ENCODE data around the gene THOC2.
"Not testable (repeated sequence)": the region's sequence is repeated elsewhere in the genome, so short reads cannot be mapped to it uniquely, and the experiment has no call there.

The THOC2 gene

DNA sequence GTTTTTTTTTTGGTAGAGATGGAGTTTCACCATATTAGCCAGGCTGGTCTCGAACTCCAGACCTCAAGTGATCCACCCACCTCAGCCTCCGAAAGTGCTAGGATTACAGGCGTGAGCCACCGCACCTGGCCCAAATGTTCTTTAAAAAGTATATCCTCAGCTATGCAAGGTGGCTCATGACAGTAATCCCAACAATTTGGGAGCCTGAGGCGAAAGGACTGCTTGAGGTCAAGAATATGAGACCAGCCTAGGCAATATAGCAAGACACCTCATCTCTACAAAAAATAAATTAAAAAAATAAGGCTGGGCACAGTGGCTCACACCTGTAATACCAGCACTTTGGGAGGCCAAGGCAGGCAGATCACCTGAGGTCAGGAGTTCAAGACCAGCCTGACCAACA, 21.7 kb downstream of the THOC2 start:
- H3K36me3 ChIP-seq (ENCODE audit: control insufficient read depth in 2 of 2, insufficient read depth in 1 of 2, low read length in 2 of 2): peaks cover 3 to 13% of the 10 kb centered on the region in 2 experiments; a peak in 2 of 3 replicates
- not testable (repeated sequence) for H3K9me3 ChIP-seq (ENCODE audit: control insufficient read depth, insufficient read depth, low read depth, low read length); H3K4me1 ChIP-seq (ENCODE audit: control insufficient read depth, insufficient read depth, low read length); H3K4me3 ChIP-seq (ENCODE audit: low read depth, low read length); H3K27ac ChIP-seq (ENCODE audit: extremely low read depth, low read depth, low read length)
- ChIA-PET POLR2A (interaction anchor here (0.6 kb wide), 1 partner anchor 361 kb away, joined by 3 read pairs; no protein-coding TSS in a partner anchor), CTCF (interaction anchor here (0.6 to 0.7 kb wide), 2 partner anchors 60 to 206 kb away, joined by 3 to 4 read pairs; no protein-coding TSS in a partner anchor)

GRCh38 chrX:123704781-123705180, 28.1 kb downstream of the THOC2 start:
- ChIA-PET CTCF (interaction anchor here (0.7 kb wide), 1 partner anchor 1102 kb away, joined by 3 read pairs; no protein-coding TSS in a partner anchor), POLR2A (no interaction called here)
- Histone ChIP-seq H3K4me3 (ENCODE audit: low read depth, low read length) (no peak overlapping the region), H3K36me3 (ENCODE audit: control insufficient read depth in 2 of 2, insufficient read depth in 1 of 2, low read length in 2 of 2) (peaks cover 0 to 19% of the 10 kb centered on the region in 2 experiments; a peak in 1 of 3 replicates), H3K4me1 (ENCODE audit: control insufficient read depth, insufficient read depth, low read length) (no peaks in the 10 kb centered on the region), H3K27ac (ENCODE audit: extremely low read depth, low read depth, low read length) (no peak overlapping the region), H3K9me3 (ENCODE audit: control insufficient read depth, insufficient read depth, low read depth, low read length) (no peaks in the 10 kb centered on the region)
- TF ChIP-seq SCRT1 (tag by site-specific recombination; IDR thresholded peaks at IDR 0.05; ENCODE audit: borderline replicate concordance) (no peak), ZNF324 (tag by site-specific recombination; IDR thresholded peaks at IDR 0.05) (no peak), ZNF555 (tag by site-specific recombination; conservative IDR thresholded peaks at IDR 0.05) (no peak), ZNF621 (tag by site-specific recombination; IDR thresholded peaks at IDR 0.05) (no peak), ZNF248 (tag by site-specific recombination; IDR thresholded peaks at IDR 0.05) (no peak), ZNF366 (tag by site-specific recombination; conservative IDR thresholded peaks at IDR 0.05) (no peak), ZNF341 (tag by site-specific recombination; IDR thresholded peaks at IDR 0.05; ENCODE audit: low read depth) (no peak), KLF9 (tag by site-specific recombination; IDR thresholded peaks at IDR 0.05; ENCODE audit: low read depth) (no peak), IKZF3 (tag by site-specific recombination; IDR thresholded peaks at IDR 0.05) (no peak), ZNF19 (tag by site-specific recombination; IDR thresholded peaks at IDR 0.05; ENCODE audit: low read depth) (no peak), ZNF785 (tag by site-specific recombination; IDR thresholded peaks at IDR 0.05) (no peak), GFI1B (tag by site-specific recombination; IDR thresholded peaks at IDR 0.05) (no peak), ZFHX2 (tag by site-specific recombination; conservative IDR thresholded peaks at IDR 0.05) (no peak), FEZF1 (tag by site-specific recombination; IDR thresholded peaks at IDR 0.05) (no peak), TCF7L2 (IDR thresholded peaks at IDR 0.05; ENCODE audit: borderline replicate concordance, low read depth, low read length) (no peak)
- TF ChIP-seq, protein P1, sequence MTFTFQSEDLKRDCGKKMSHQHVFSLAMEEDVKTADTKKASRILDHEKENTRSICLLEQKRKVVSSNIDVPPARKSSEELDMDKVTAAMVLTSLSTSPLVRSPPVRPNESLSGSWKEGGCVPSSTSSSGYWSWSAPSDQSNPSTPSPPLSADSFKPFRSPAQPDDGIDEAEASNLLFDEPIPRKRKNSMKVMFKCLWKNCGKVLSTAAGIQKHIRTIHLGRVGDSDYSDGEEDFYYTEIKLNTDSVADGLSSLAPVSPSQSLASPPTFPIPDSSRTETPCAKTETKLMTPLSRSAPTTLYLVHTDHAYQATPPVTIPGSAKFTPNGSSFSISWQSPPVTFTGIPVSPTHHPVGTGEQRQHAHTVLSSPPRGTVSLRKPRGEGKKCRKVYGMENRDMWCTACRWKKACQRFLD (tag by site-specific recombination; IDR thresholded peaks at IDR 0.05): no peak
- TF ChIP-seq, protein P2, sequence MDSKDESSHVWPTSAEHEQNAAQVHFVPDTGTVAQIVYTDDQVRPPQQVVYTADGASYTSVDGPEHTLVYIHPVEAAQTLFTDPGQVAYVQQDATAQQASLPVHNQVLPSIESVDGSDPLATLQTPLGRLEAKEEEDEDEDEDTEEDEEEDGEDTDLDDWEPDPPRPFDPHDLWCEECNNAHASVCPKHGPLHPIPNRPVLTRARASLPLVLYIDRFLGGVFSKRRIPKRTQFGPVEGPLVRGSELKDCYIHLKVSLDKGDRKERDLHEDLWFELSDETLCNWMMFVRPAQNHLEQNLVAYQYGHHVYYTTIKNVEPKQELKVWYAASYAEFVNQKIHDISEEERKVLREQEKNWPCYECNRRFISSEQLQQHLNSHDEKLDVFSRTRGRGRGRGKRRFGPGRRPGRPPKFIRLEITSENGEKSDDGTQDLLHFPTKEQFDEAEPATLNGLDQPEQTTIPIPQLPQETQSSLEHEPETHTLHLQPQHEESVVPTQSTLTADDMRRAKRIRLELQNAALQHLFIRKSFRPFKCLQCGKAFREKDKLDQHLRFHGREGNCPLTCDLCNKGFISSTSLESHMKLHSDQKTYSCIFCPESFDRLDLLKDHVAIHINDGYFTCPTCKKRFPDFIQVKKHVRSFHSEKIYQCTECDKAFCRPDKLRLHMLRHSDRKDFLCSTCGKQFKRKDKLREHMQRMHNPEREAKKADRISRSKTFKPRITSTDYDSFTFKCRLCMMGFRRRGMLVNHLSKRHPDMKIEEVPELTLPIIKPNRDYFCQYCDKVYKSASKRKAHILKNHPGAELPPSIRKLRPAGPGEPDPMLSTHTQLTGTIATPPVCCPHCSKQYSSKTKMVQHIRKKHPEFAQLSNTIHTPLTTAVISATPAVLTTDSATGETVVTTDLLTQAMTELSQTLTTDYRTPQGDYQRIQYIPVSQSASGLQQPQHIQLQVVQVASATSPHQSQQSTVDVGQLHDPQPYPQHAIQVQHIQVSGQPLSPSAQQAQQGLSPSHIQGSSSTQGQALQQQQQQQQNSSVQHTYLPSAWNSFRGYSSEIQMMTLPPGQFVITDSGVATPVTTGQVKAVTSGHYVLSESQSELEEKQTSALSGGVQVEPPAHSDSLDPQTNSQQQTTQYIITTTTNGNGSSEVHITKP (tag by site-specific recombination; IDR thresholded peaks at IDR 0.05): no peak

DNA sequence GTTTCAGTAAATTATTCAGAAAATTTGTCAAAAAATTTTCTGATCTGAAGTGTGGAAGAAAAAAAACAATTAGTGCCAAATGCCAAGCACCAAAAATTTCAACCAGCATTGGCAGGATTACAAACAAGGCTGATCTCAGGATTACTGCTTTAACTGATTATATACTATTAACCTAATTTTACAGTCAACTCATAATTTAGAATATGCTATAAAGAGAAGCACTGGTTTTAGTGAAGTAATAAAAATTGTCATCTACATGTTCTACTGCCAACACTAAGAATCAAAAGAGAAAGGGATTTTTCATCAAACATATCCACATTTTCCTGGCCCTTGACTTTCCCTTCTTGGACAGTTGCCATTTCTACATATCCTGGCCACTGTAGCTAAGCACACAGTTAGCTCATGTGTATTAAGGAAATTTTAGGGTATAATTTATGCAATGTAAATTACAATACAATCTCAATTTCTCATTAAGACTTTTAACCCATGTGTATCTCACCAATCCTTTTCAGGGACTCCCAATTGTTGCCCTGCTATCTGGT, 33.8 kb downstream of the THOC2 start:
- CTCF ChIA-PET: no interaction called here
- Histone ChIP-seq H3K4me1 (ENCODE audit: control insufficient read depth, insufficient read depth, low read length) (peaks cover 5% of the 10 kb centered on the region; the same call in 1 of the 2 replicates), H3K36me3 (ENCODE audit: control insufficient read depth in 2 of 2, insufficient read depth in 1 of 2, low read length in 2 of 2) (peaks cover 0 to 7% of the 10 kb centered on the region in 2 experiments; a peak in 2 of 3 replicates)

More for the DNA sequence above, 33.8 kb downstream of the THOC2 start:
- Histone ChIP-seq H3K4me3 (ENCODE audit: low read depth, low read length) (no peak overlapping the region), H3K27ac (ENCODE audit: extremely low read depth, low read depth, low read length) (no peak overlapping the region), H3K9me3 (ENCODE audit: control insufficient read depth, insufficient read depth, low read depth, low read length) (no peaks in the 10 kb centered on the region)
- POLR2A ChIA-PET: no interaction called here
- peak; percentile 54; the same call in 1 of the 2 replicates for TF ChIP-seq ZNF664 (tag by site-specific recombination; IDR thresholded peaks at IDR 0.05)
- TF ChIP-seq, protein P3, sequence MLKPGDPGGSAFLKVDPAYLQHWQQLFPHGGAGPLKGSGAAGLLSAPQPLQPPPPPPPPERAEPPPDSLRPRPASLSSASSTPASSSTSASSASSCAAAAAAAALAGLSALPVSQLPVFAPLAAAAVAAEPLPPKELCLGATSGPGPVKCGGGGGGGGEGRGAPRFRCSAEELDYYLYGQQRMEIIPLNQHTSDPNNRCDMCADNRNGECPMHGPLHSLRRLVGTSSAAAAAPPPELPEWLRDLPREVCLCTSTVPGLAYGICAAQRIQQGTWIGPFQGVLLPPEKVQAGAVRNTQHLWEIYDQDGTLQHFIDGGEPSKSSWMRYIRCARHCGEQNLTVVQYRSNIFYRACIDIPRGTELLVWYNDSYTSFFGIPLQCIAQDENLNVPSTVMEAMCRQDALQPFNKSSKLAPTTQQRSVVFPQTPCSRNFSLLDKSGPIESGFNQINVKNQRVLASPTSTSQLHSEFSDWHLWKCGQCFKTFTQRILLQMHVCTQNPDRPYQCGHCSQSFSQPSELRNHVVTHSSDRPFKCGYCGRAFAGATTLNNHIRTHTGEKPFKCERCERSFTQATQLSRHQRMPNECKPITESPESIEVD (tag by site-specific recombination; IDR thresholded peaks at IDR 0.05): peak; percentile 70
- TF ChIP-seq ZNF24 (tag by site-specific recombination; IDR thresholded peaks at IDR 0.05): no peak
- TF ChIP-seq YY2 (tag by site-specific recombination; IDR thresholded peaks at IDR 0.05): no peak
- TF ChIP-seq ZNF488 (tag by site-specific recombination; IDR thresholded peaks at IDR 0.05): no peak

Data from HEK293 (cell line).